ENCODE results near the gene NEDD4.

- TF ChIP-seq CTCF (IDR thresholded peaks at IDR 0.05), result no peak
- TF ChIP-seq POLR2A (IDR thresholded peaks at IDR 0.05; ENCODE audit: low read depth), result no peak
Observed at GRCh38 chr15:55989383-55989782, 4.0 kb downstream of the NEDD4 start.

Measured in esophagus muscularis mucosa (tissue), 3 donors.